Measurements from ENCODE around the gene CCM2.

GRCh38 chr7:44972562-44972961 lies 27.4 kb upstream of the CCM2 start:
- TF ChIP-seq ETS1 (IDR thresholded peaks at IDR 0.05), result no peak
- TF ChIP-seq, protein P1, sequence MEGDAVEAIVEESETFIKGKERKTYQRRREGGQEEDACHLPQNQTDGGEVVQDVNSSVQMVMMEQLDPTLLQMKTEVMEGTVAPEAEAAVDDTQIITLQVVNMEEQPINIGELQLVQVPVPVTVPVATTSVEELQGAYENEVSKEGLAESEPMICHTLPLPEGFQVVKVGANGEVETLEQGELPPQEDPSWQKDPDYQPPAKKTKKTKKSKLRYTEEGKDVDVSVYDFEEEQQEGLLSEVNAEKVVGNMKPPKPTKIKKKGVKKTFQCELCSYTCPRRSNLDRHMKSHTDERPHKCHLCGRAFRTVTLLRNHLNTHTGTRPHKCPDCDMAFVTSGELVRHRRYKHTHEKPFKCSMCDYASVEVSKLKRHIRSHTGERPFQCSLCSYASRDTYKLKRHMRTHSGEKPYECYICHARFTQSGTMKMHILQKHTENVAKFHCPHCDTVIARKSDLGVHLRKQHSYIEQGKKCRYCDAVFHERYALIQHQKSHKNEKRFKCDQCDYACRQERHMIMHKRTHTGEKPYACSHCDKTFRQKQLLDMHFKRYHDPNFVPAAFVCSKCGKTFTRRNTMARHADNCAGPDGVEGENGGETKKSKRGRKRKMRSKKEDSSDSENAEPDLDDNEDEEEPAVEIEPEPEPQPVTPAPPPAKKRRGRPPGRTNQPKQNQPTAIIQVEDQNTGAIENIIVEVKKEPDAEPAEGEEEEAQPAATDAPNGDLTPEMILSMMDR (conservative IDR thresholded peaks at IDR 0.05; ENCODE audit: low read depth in 2 of 2), result no peak
- TF ChIP-seq EZH2phosphoT487 (IDR thresholded peaks at IDR 0.05; ENCODE audit: unreplicated experiment), result no peak
- TF ChIP-seq, protein P2, sequence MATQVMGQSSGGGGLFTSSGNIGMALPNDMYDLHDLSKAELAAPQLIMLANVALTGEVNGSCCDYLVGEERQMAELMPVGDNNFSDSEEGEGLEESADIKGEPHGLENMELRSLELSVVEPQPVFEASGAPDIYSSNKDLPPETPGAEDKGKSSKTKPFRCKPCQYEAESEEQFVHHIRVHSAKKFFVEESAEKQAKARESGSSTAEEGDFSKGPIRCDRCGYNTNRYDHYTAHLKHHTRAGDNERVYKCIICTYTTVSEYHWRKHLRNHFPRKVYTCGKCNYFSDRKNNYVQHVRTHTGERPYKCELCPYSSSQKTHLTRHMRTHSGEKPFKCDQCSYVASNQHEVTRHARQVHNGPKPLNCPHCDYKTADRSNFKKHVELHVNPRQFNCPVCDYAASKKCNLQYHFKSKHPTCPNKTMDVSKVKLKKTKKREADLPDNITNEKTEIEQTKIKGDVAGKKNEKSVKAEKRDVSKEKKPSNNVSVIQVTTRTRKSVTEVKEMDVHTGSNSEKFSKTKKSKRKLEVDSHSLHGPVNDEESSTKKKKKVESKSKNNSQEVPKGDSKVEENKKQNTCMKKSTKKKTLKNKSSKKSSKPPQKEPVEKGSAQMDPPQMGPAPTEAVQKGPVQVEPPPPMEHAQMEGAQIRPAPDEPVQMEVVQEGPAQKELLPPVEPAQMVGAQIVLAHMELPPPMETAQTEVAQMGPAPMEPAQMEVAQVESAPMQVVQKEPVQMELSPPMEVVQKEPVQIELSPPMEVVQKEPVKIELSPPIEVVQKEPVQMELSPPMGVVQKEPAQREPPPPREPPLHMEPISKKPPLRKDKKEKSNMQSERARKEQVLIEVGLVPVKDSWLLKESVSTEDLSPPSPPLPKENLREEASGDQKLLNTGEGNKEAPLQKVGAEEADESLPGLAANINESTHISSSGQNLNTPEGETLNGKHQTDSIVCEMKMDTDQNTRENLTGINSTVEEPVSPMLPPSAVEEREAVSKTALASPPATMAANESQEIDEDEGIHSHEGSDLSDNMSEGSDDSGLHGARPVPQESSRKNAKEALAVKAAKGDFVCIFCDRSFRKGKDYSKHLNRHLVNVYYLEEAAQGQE (IDR thresholded peaks at IDR 0.05; ENCODE audit: unreplicated experiment), result no peak
- TF ChIP-seq CREB1 (CRISPR knock-in tag; IDR thresholded peaks at IDR 0.05; ENCODE audit: low read depth), result no peak
- no peak for TF ChIP-seq ZNF114 (CRISPR knock-in tag; IDR thresholded peaks at IDR 0.05)
- no peak for TF ChIP-seq POLR2AphosphoS5 (IDR thresholded peaks at IDR 0.05; ENCODE audit: low read depth)
- TF ChIP-seq JUNB (IDR thresholded peaks at IDR 0.05; ENCODE audit: unreplicated experiment), result no peak
- no peak for TF ChIP-seq EZH2 (IDR thresholded peaks at IDR 0.05; ENCODE audit: low read depth, unreplicated experiment)
- TF ChIP-seq ZNF331 (CRISPR knock-in tag; IDR thresholded peaks at IDR 0.05; ENCODE audit: low read depth), result no peak
- TF ChIP-seq NANOG (IDR thresholded peaks at IDR 0.05; ENCODE audit: borderline replicate concordance), result no peak
- TF ChIP-seq STAT1 (IDR thresholded peaks at IDR 0.05; ENCODE audit: unreplicated experiment), result no peak
- TF ChIP-seq, protein P3, sequence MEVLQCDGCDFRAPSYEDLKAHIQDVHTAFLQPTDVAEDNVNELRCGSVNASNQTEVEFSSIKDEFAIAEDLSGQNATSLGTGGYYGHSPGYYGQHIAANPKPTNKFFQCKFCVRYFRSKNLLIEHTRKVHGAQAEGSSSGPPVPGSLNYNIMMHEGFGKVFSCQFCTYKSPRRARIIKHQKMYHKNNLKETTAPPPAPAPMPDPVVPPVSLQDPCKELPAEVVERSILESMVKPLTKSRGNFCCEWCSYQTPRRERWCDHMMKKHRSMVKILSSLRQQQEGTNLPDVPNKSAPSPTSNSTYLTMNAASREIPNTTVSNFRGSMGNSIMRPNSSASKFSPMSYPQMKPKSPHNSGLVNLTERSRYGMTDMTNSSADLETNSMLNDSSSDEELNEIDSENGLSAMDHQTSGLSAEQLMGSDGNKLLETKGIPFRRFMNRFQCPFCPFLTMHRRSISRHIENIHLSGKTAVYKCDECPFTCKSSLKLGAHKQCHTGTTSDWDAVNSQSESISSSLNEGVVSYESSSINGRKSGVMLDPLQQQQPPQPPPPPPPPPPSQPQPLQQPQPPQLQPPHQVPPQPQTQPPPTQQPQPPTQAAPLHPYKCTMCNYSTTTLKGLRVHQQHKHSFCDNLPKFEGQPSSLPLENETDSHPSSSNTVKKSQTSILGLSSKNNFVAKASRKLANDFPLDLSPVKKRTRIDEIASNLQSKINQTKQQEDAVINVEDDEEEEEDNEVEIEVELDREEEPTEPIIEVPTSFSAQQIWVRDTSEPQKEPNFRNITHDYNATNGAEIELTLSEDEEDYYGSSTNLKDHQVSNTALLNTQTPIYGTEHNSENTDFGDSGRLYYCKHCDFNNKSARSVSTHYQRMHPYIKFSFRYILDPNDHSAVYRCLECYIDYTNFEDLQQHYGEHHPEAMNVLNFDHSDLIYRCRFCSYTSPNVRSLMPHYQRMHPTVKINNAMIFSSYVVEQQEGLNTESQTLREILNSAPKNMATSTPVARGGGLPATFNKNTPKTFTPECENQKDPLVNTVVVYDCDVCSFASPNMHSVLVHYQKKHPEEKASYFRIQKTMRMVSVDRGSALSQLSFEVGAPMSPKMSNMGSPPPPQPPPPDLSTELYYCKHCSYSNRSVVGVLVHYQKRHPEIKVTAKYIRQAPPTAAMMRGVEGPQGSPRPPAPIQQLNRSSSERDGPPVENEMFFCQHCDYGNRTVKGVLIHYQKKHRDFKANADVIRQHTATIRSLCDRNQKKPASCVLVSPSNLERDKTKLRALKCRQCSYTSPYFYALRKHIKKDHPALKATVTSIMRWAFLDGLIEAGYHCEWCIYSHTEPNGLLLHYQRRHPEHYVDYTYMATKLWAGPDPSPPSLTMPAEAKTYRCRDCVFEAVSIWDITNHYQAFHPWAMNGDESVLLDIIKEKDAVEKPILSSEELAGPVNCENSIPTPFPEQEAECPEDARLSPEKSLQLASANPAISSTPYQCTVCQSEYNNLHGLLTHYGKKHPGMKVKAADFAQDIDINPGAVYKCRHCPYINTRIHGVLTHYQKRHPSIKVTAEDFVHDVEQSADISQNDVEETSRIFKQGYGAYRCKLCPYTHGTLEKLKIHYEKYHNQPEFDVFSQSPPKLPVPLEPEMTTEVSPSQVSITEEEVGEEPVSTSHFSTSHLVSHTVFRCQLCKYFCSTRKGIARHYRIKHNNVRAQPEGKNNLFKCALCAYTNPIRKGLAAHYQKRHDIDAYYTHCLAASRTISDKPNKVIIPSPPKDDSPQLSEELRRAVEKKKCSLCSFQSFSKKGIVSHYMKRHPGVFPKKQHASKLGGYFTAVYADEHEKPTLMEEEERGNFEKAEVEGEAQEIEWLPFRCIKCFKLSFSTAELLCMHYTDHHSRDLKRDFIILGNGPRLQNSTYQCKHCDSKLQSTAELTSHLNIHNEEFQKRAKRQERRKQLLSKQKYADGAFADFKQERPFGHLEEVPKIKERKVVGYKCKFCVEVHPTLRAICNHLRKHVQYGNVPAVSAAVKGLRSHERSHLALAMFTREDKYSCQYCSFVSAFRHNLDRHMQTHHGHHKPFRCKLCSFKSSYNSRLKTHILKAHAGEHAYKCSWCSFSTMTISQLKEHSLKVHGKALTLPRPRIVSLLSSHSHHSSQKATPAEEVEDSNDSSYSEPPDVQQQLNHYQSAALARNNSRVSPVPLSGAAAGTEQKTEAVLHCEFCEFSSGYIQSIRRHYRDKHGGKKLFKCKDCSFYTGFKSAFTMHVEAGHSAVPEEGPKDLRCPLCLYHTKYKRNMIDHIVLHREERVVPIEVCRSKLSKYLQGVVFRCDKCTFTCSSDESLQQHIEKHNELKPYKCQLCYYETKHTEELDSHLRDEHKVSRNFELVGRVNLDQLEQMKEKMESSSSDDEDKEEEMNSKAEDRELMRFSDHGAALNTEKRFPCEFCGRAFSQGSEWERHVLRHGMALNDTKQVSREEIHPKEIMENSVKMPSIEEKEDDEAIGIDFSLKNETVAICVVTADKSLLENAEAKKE (CRISPR knock-in tag; IDR thresholded peaks at IDR 0.05), result no peak

Measured in GM23338 (cell line).